ENCODE measurements around the gene NSL1.
"Not testable (repeated sequence)": the region's sequence is repeated elsewhere in the genome, so short reads cannot be mapped to it uniquely, and the experiment has no call there.

The NSL1 gene

DNA sequence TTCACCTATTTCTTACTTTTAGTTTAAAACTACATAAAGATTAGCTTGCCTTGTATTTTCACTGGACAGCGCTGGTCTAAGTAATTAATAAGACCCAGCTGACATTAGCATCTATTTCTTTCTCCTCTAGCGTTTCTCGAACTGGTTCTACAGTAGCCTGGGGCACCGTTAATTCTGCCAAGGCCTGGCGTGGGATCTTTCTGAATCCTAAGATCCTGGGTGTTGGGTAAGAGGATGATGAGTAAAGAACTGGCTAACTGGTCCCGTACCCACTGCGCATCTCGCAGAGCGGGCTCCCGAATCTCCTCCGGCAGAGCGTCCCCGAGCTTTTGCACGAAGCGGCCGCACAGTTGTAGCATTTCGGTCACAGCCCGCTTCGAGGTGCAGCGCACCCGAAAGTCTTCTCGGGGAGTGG, 309 bp downstream of the NSL1 start:
- DNase-seq: no peak
- intact Hi-C loops (cut with DNase I): loop anchor here (5.0 kb wide), 1 partner anchor 66 kb away; the partner anchor contains the start of gene FLVCR1

DNA sequence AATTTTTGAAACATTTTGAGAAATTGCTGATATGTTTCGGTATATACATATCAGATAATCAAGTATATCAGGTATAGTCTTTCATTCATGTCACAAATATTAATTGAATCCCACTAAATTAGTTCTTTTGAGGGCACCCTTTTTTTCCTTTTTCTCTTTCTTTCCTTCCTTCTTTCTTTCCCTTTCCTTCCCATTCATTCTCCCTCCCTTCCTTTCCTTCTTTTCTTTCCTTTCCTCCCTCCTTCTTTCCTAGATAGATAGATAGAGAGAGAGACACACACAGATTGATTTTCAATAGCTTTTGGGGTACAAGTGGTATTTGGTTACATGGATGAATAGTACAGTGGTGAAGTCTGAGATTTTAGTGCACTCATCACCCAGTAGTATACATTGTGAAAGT, 5.7 kb downstream of the NSL1 start:
- intact Hi-C loops (cut with DNase I): no loop called here
- no peak for DNase-seq

DNA sequence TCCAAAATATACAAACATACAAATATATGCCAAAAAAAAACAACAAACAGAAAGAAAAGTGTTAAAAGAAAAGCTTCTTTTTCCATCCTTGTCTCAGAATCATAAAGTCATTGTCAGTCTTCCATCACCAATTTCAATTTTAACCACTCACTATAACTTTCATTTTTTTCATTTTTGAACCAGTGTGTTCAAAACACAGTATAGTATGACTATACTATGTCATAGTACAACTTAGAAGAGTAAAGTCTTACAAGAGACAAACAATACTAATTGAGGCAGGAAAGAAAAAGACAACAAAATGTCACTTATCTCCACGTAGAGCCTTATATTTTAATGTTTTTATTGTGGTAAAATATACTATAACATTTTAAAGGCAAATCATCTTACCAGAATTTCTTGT, 7.6 kb downstream of the NSL1 start:
- DNase-seq: no peak
- intact Hi-C loops (cut with DNase I): loop anchor here (5.0 kb wide), 2 partner anchors 307 to 327 kb away; no protein-coding TSS in a partner anchor

DNA sequence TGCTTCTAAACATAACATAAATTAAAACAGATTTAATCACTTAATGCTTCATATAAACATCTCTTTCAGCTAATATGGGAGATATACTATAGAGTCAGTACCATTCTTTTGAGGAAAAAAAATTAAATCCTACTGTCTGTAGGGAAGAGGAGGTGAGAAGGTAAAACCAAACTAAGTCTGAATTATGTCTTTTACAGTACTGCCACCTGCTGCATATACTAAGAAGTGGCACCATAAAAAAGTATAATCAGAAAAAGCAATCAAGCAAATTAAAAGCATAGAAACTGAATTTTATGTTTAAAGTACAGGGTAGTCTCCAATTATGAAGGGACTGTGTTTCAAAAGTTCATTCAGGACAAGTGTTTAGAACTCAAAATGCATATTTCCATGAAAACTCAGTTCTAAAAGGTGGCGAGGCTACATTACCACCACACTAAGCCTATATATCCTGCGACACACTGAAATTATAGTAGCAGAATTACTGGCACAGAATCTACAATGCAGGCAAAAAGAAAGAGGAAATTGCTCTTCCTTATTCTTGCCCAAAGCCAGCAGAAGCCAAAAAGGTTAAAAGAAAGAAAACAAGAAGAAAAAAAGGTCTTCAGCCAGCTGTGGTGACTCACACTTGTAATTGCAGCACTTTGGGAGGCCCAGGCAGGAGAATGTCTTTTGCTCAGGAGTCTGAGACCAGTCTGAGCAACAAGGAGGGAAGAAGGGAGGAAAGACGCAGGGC, 9.0 kb downstream of the NSL1 start:
- DNase-seq: no peak
- intact Hi-C loops (cut with DNase I): loop anchor here (1.0 to 5.0 kb wide), 3 partner anchors 117 to 325 kb away; no protein-coding TSS in a partner anchor

DNA sequence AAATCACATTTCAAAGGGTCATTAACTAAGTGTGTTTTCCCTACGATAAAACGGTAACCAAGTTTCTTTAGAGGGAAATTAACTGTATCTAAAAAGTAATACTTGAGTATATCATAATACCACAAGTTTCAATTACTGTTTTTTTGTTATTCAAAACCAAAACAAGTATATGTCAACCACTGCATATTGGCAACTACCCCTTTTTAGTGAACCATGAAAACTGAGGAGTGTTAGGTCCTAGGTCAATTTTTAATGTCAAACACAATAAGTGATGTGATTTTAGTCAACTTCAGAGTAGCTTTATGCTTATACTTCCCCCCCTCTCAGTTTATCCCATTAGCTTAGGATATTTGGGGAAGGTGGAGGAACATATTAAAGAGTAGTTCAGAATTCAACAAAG, 10.4 kb downstream of the NSL1 start:
- DNase-seq: no peak
- intact Hi-C loops (cut with DNase I): loop anchor here (5.0 kb wide), 2 partner anchors 304 to 324 kb away; no protein-coding TSS in a partner anchor

DNA sequence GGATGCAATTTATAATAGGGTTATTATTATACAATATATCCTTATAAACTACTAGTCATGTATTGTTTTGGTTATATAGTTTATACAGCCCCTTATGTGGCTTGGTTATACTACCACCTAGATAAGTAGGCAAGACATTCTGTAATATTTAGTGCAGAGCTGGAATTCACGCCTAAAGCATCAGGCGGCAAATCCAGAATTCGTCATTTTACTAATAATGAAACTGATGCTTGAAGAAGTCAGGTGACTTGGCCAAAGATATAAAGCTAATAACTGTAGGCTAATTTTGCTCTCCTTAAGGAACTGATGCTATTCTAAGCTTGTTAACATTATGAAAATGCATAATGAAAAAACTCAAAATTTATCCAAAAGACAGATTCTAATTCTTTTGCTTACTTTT, 10.8 kb downstream of the NSL1 start:
- no peak for DNase-seq
- intact Hi-C loops (cut with DNase I): loop anchor here (5.0 kb wide), 2 partner anchors 303 to 323 kb away; no protein-coding TSS in a partner anchor

DNA sequence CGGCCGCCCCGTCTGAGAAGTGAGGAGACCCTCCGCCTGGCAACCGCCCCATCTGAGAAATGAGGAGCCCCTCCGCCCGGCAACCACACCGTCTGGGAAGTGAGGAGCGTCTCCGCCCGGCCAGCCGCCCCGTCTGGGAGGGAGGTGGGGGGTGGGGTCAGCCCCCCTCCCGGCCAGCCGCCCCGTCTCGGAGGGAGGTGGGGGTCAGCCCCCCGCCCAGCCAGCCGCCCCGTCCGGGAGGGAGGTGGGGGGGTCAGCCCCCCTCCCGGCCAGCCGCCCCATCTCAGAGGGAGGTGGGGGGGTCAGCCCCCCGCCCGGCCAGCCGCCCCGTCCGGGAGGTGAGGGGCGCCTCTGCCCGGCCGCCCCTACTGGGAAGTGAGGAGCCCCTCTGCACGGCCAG, 12.5 kb downstream of the NSL1 start:
- DNase-seq; intact Hi-C loops (cut with DNase I): not testable (repeated sequence)

DNA sequence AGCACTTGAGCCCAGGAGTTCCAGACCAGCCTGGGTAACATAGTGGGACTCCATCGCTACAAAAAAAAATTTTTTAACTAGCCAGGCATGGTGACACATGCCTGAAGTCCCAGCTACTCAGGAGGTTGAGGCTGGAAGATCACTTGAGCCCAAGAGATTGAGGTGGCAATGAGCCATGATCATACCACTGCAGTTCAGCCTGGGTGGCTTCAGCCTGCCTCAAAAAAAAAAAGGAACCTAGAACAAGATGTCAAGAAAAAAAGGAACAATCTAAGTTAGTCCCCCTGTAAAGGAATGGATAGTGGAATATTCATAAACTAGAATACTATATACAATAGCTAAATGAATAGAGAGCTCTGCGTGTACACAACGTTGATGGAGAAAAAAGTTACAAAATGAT, 14.4 kb downstream of the NSL1 start:
- intact Hi-C loops (cut with DNase I): no loop called here
- no peak for DNase-seq

DNA sequence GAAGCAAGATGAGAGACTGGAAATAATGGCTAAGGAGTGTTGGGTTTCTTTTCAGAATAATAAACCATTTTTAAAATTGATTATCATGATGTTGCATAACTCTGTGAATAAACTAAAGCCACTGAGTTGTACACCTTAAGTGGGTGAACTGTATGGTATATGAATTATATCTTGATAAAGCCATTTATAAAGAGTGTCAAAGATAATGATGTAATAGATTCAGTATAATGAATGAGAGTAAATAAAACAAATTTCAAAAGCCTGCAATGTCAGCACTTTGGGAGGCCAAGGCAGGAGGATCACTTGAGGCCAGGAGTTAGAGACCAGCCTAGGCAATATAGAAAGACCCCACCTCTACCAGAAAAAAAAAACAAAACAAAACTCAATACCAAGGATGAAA, 16.3 kb downstream of the NSL1 start:
- intact Hi-C loops (cut with DNase I): no loop called here
- no peak for DNase-seq

DNA sequence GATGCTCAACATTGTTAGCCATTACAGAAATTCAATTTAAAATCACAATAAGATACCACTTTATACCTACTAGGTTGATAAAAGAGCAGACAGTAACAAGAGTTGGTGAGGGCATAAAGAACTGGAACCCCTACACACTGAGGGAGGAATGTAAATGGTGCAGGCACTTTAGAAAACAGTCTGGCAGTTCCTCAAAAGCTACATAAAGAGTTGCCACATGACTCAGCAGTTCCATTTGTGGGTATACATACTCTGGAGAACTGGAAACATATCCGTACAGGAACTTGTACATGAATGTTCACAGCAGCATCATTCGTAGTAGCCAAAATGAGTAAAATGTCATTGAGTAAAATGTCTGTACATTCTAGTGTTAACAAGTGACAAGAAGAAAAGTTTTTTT, 17.0 kb downstream of the NSL1 start:
- DNase-seq: no peak
- intact Hi-C loops (cut with DNase I): no loop called here

DNA sequence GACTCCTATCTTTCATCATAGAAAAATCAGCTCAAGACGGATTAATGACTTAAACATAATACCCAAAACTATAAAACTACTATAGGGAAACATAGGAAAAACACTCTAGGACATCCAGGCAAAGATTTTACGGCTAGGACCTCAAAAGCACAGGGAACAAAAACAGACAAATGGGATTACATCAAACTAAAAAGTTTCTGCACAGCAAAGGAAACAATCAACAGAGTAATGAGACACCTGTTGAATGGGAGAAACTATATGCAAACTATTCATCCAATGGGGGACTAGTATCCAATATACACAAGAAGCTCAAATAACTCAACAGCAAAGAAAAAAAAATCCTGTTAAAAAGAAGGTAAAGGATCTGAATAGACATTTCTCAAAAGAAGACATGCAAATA, 18.6 kb downstream of the NSL1 start:
- intact Hi-C loops (cut with DNase I): no loop called here
- no peak for DNase-seq

DNA sequence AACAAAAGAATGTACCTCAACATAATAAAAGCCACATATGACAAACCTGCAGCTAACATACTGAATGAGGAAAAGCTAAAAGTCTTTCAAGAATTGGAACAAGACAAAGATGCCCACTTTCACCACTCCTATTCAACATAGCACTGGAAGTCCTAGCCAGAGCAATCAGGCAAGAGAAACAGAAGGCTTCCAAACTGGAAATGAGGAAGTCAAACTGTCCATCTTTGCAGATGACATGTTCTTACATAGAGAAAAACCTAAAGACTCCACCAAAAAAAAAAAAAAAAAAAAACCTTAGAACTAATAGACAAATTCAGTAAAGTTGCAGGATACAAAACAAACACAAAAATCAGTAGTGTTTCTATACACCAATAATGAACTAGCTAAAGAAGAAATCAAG, 20.2 kb downstream of the NSL1 start:
- intact Hi-C loops (cut with DNase I): no loop called here
- no peak for DNase-seq

DNA sequence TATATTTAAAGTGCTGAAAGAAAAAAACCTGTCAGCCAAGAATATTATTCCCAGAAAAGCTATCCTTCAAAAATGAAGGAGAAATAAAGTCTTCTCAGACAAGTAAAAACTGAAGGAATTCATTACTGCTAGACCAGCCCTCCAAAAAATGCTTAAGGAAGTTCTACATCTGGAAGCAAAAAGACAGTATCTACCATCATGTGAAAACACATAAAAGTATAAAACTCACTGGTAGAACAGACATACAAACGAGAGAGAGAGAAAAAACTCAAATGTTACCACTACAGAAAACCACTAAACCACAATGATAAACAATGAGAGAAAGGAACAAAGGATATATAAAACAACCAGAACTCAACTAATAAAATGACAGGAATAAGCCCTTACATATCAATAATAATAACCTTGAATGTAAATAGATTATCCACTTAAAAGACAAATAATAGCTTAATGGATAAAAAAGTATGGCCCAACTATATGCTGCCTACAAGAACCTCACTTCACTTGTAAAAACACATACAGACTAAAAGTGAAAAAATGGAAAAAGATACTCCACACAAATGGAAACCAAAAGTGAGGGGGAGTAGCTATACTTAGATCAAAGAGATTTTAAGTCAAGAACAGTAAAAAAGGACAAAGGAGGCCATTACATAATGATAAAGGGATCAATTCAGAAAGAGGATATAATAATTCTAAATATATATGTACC, 22.0 kb downstream of the NSL1 start:
- no peak for DNase-seq
- intact Hi-C loops (cut with DNase I): no loop called here

DNA sequence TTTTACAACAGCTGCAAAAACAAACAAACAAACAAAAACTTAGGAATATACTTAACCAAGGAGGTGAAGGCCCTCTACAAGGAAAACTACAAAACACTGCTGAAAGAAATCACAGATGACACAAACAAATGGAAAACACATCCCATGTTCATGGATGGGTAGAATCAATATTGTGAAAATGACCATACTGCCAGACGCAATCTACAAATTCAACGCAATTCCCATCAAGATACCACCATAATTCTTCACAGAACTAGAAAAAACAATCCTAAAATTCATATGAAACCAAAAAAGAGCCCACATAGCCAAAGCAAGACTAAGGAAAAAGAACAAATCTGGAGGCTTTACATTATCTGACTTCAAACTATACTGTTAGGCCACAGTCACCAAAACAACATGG, 24.8 kb downstream of the NSL1 start:
- DNase-seq; intact Hi-C loops (cut with DNase I): not testable (repeated sequence)

DNA sequence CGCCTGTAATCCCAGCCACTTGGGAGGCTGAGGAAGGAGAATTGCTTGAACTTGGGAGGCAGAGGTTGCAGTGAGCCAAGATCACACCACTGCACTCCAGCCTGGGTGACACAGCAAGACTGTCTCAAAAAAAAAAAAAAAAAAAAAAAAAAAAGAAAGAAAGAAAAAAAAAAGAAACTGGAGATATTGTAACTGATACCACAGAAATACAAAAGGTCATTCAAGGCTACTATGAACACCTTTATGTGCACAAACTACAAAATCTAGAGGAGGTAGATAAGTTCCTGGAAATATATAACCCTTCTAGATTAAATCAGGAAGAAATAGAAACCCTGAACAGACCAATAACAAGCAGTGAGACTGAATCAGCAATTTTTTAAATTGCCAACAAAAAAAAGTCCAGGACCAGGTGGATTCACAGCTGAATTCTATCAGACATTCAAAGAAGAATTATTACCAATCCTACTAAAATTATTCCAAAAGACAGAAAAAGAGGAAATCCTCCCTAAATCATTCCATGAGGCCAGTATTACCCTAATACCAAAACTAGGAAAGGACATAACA, 26.8 kb downstream of the NSL1 start:
- DNase-seq: not testable (repeated sequence)

DNA sequence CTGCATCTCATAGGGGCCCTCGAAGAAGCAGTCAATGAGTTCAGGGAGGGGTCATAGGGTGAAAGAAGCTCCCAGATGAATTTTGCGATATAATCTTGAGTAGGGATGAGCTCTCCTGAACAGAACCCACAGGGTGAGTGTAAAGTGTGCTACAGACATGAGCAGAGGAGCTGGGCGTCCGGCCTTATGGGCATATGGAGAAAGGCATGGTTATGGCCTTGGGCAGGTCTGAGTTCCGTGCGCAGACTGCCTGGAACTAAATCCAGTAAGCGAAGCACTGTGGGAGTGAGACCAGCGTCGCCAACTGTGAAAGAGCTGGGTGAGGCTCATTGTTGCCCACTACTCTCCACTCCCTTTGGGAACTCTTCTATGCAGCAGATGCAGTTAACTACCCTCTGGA, 28.7 kb downstream of the NSL1 start:
- intact Hi-C loops (cut with DNase I): no loop called here
- peak in 1 of 10 donors; percentile 55 for DNase-seq

More for the DNA sequence above, 26.8 kb downstream of the NSL1 start:
- intact Hi-C loops (cut with DNase I): not testable (repeated sequence)

DNA sequence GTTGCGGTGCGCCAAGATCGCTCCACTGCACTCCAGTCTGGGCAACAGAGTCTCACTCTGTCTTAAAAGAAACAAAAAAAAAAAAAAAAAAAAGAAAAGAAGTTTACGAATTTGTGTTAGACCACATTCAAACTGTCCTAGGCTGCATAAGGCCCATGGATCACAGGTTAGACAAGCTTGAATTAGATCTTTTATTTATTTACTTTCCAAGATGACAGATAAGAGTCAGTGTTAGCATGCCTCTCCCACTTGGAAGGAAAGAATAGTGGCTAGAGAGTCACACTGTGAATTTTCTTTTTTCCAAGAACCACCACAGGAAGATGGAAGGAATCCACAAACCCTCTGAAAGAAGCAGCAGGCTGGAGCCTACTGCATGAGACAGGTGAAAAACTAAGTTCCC, 29.3 kb downstream of the NSL1 start:
- no peak for DNase-seq
- intact Hi-C loops (cut with DNase I): no loop called here

DNA sequence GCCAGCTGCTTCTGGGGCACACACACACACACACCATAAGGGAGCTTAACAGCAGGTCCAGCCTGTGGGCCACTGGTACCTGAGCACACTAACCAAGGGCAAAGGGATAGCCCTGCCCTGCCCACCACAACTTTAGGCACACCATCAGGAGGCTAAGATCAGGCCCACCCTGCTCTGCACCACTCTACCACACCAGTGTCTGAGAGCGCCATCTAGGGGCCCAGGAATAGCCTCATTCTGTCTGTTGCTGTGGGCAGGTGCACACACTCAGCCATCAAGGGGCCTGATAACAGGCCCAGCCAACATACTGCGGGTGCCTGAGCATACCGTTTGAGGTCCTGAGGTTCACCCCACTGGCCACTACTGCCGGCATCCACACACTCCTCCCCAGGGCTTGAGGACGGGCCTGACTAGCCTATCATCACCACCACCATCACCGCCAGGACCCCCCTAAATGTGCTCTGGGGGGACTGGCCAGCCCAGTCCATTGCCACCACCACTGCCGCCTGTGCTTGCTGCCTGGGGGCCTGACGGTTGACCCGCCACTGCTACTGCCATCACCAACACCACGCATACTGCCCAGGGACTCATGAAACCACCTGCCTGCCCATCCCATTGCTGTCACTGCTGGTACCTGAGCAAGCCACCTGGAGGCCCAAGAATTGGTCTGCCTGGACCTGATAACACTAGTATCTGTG, 31.3 kb downstream of the NSL1 start:
- DNase-seq: peak in 2 of 10 donors; percentile 55 to 66
- intact Hi-C loops (cut with DNase I): no loop called here

DNA sequence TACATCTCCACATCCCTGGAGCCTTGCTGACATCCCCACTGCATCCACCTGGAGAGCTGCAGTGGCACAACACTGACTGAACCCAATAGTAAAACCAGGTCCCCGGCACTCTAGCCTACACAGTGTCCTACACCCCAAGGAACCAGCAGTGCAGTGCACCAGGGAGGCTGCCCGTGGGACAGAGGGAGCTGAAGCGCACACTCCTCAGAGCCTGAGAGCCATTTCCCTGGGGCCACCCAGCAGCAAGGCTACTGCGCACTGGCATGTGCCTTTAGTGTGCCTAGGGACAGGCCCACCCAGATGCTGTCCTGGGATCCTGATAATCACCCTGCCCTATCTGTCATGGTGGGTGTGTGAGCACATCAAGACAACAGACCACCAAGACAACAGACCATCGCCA, 31.9 kb downstream of the NSL1 start:
- DNase-seq: peak in 1 of 10 donors; percentile 44
- intact Hi-C loops (cut with DNase I): no loop called here

DNA sequence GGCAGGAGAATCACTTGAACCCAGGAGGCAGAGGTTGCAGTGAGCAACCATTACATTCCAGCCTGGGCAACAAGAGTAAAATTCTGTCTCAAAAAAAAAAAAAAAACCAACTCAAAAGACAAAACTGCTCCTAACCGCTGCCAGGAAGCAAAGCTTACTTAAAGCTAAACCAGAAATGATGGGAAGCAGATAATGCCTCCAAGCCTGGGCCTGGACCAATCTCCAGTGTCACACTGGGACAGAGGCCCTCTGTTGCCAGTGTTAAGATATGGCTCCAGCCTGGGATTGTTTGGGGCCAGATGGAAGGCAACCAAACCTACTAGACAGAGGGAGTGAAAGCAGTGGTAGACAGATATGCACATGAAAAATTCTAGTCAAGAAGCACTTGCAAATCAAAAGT, 36.9 kb downstream of the NSL1 start:
- intact Hi-C loops (cut with DNase I): no loop called here
- DNase-seq: peak in 8 of 10 donors; percentile 29 to 91 (median 52)

DNA sequence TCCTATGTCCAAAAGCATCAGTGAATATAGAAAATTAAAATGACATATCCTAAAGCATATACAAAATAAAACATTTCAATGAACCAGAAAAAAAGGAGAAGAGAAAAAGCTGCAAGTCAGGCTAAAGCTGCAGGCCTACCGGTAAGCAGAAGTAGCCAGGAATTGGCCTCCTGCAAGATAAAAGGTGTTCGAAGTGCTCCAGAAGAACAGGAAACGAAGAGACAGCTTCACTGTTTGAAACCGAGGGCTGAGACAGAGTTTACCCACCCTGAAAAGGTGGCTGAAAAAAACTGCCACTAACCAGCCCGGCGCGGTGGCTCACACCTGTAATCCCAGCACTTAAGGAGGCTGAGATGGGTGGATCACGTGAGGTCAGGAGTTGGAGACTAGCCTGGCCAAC, 37.4 kb downstream of the NSL1 start:
- no peak for DNase-seq
- intact Hi-C loops (cut with DNase I): no loop called here

All from posterior cingulate gyrus (tissue), 11 donors.